ENCODE data around the gene SERPINB12. TPM values are rescaled to one million over a fixed set of nuclear protein-coding genes. Genes with fewer than 3 reads are reported as not detected.

SERPINB12 gene
- total RNA-seq, 1 experiment from 2014 or later, result not detected

- TF ChIP-seq CTCF (conservative IDR thresholded peaks at IDR 0.05), result no peak
- no peak overlapping the region for H3K27ac ChIP-seq (ENCODE audit: insufficient read length, low read depth, low read length)
- no peak overlapping the region for H3K18ac ChIP-seq (ENCODE audit: insufficient read length, low read depth, low read length)
- Mint-ChIP-seq H3K4me3 (no peak overlapping the region), H3K27ac (no peak overlapping the region), H3K36me3 (ENCODE audit: insufficient read depth in 1 of 3, low read depth in 3 of 3) (no peaks in the 10 kb centered on the region), H3K4me1 (peaks cover 0 to 5% of the 10 kb centered on the region in 2 experiments; a peak in 2 of 4 replicates), H3K9me3 (no peaks in the 10 kb centered on the region; a peak in 1 of 5 replicates), H3K27me3 (ENCODE audit: low read depth) (no peaks in the 10 kb centered on the region; the same call in 1 of the 2 replicates)
- H4K91ac ChIP-seq (ENCODE audit: insufficient read length, low read depth, low read length), result no peak overlapping the region
- no peaks in the 10 kb centered on the region for H3K27me3 ChIP-seq (ENCODE audit: insufficient read depth, low read length)
- no peak overlapping the region for H4K8ac ChIP-seq (replicated peaks; ENCODE audit: insufficient read length, low read depth, low read length)
- H3K9me3 ChIP-seq (ENCODE audit: control insufficient read depth, low read depth, low read length), result no peaks in the 10 kb centered on the region
- no peak overlapping the region for H3K56ac ChIP-seq (ENCODE audit: insufficient read length, low read depth, low read length)
- no peak overlapping the region for H2AK5ac ChIP-seq (ENCODE audit: insufficient read length, low read length)
- no CpG with 5 or more reads among the region's 2 CpGs for WGBS (ENCODE audit: extremely low coverage, insufficient read length, low lambda C conversion rate)
- no peak overlapping the region for H3K4ac ChIP-seq (ENCODE audit: low read depth, low read length)
- no peaks in the 10 kb centered on the region for H3K79me2 ChIP-seq (ENCODE audit: insufficient read depth, low read length)
- H3K23me2 ChIP-seq (ENCODE audit: insufficient read length, low read depth, low read length, poor library complexity, severe bottlenecking), result no peaks in the 10 kb centered on the region
- no peak overlapping the region for H4K5ac ChIP-seq (ENCODE audit: insufficient read length, low read depth, low read length)
- no peak overlapping the region for H2BK5ac ChIP-seq (ENCODE audit: insufficient read length, low read length)
- no peaks in the 10 kb centered on the region for H3K4me1 ChIP-seq (ENCODE audit: insufficient read depth, low read length)
- H3K4me2 ChIP-seq (ENCODE audit: insufficient read depth, insufficient read length, low read length), result no peak overlapping the region
- no peak overlapping the region for H3K14ac ChIP-seq (ENCODE audit: insufficient read depth, low read length)
- H3T11ph ChIP-seq (ENCODE audit: low read length), result no peak overlapping the region
- no peak overlapping the region for H2BK20ac ChIP-seq (ENCODE audit: low read depth, low read length, poor library complexity, severe bottlenecking)
- no peak overlapping the region for H2BK12ac ChIP-seq (ENCODE audit: insufficient read length, low read depth, low read length)
- H2BK15ac ChIP-seq (ENCODE audit: low read depth, low read length), result no peak overlapping the region
- H2AFZ ChIP-seq (ENCODE audit: low read length), result no peak overlapping the region
- H3K9ac ChIP-seq (ENCODE audit: extremely low read depth, insufficient read length, low read length), result no peak overlapping the region
- no peaks in the 10 kb centered on the region for H4K20me1 ChIP-seq (ENCODE audit: control insufficient read depth, insufficient read depth, insufficient read length)
- no peak overlapping the region for H3K23ac ChIP-seq (ENCODE audit: insufficient read length, low read depth, low read length)
- no peak for DNase-seq
- H2BK120ac ChIP-seq (ENCODE audit: low read depth, low read length, poor library complexity, severe bottlenecking), result no peak overlapping the region
- no peaks in the 10 kb centered on the region for H3K79me1 ChIP-seq (ENCODE audit: insufficient read depth, low read depth, low read length, poor library complexity, severe bottlenecking)
These were observed 37.4 kb downstream of the SERPINB12 start for GRCh38 chr18:63579616-63580015.
